ENCODE results near the gene LAMB1.
"Not testable (repeated sequence)": the region's sequence is repeated elsewhere in the genome, so short reads cannot be mapped to it uniquely, and the experiment has no call there.

LAMB1 gene

GRCh38 chr7:107922886-107923285 is 80.1 kb downstream of the LAMB1 start:
- Histone ChIP-seq H3K4me2 (ENCODE audit: low read depth, low read length, poor library complexity, severe bottlenecking) (no peak overlapping the region), H3F3A (ENCODE audit: insufficient read depth) (0 out of 2 replicates have a peak, but pooled peaks cover 3% of the 10 kb centered on the region), H3K27ac (ENCODE audit: low read depth, low read length) (no peak overlapping the region), H3K36me3 (ENCODE audit: low read length) (peaks cover 31% of the 10 kb centered on the region), H3K79me2 (ENCODE audit: insufficient read depth, low read length) (no peaks in the 10 kb centered on the region), H3K27me3 (ENCODE audit: low read length) (no peaks in the 10 kb centered on the region), H3K4me3 (ENCODE audit: insufficient read depth, low read length, poor library complexity, severe bottlenecking) (no peak overlapping the region), H3K9me3 (ENCODE audit: insufficient read depth, low read length) (no peaks in the 10 kb centered on the region), H3K9me2 (replicated peaks; ENCODE audit: insufficient read depth, low read length) (no peaks in the 10 kb centered on the region), H3K9ac (ENCODE audit: low read length) (no peak overlapping the region), H4K20me1 (ENCODE audit: low read depth, low read length) (no peaks in the 10 kb centered on the region), H2AFZ (ENCODE audit: low read depth, low read length, severe bottlenecking) (no peak overlapping the region)
- TF ChIP-seq CTCF (IDR thresholded peaks at IDR 0.05; ENCODE audit: insufficient read depth, low read length, poor library complexity, severe bottlenecking) (no peak), EZH2phosphoT487 (conservative IDR thresholded peaks at IDR 0.05; ENCODE audit: low read length) (no peak)

- H3K27me3 ChIP-seq (ENCODE audit: low read length); H3K9me3 ChIP-seq (ENCODE audit: insufficient read depth, low read length); H3K9me2 ChIP-seq (replicated peaks; ENCODE audit: insufficient read depth, low read length); H3K4me3 ChIP-seq (ENCODE audit: insufficient read depth, low read length, poor library complexity, severe bottlenecking); H3K9ac ChIP-seq (ENCODE audit: low read length); H4K20me1 ChIP-seq (ENCODE audit: low read depth, low read length); H3F3A ChIP-seq (ENCODE audit: insufficient read depth); H2AFZ ChIP-seq (ENCODE audit: low read depth, low read length, severe bottlenecking); H3K27ac ChIP-seq (ENCODE audit: low read depth, low read length); H3K4me2 ChIP-seq (ENCODE audit: low read depth, low read length, poor library complexity, severe bottlenecking); H3K79me2 ChIP-seq (ENCODE audit: insufficient read depth, low read length): not testable (repeated sequence)
- peaks cover 42% of the 10 kb centered on the region for H3K36me3 ChIP-seq (ENCODE audit: low read length)
These were observed 81.1 kb downstream of the LAMB1 start for GRCh38 chr7:107921826-107922225.

- no peaks in the 10 kb centered on the region for H3K9me3 ChIP-seq (ENCODE audit: insufficient read depth, low read length)
- TF ChIP-seq CTCF (IDR thresholded peaks at IDR 0.05; ENCODE audit: insufficient read depth, low read length, poor library complexity, severe bottlenecking) = no peak
- TF ChIP-seq EZH2phosphoT487 (conservative IDR thresholded peaks at IDR 0.05; ENCODE audit: low read length) = no peak
- no peaks in the 10 kb centered on the region for H3K27me3 ChIP-seq (ENCODE audit: low read length)
- H3K4me2 ChIP-seq (ENCODE audit: low read depth, low read length, poor library complexity, severe bottlenecking) = no peak overlapping the region
- H2AFZ ChIP-seq (ENCODE audit: low read depth, low read length, severe bottlenecking) = no peak overlapping the region
- H4K20me1 ChIP-seq (ENCODE audit: low read depth, low read length) = no peaks in the 10 kb centered on the region
- no peaks in the 10 kb centered on the region for H3K79me2 ChIP-seq (ENCODE audit: insufficient read depth, low read length)
- no peak overlapping the region for H3K4me3 ChIP-seq (ENCODE audit: insufficient read depth, low read length, poor library complexity, severe bottlenecking)
- H3K9ac ChIP-seq (ENCODE audit: low read length) = no peak overlapping the region
- H3K36me3 ChIP-seq (ENCODE audit: low read length) = peaks cover 52% of the 10 kb centered on the region
- H3K27ac ChIP-seq (ENCODE audit: low read depth, low read length) = no peak overlapping the region
- H3F3A ChIP-seq (ENCODE audit: insufficient read depth) = no peaks in the 10 kb centered on the region
- no peaks in the 10 kb centered on the region for H3K9me2 ChIP-seq (replicated peaks; ENCODE audit: insufficient read depth, low read length)
These were observed 82.8 kb downstream of the LAMB1 start for GRCh38 chr7:107920048-107920772.

- no peak overlapping the region for H3K4me2 ChIP-seq (ENCODE audit: low read depth, low read length, poor library complexity, severe bottlenecking)
- no peak for TF ChIP-seq CTCF (IDR thresholded peaks at IDR 0.05; ENCODE audit: insufficient read depth, low read length, poor library complexity, severe bottlenecking)
- no peak for TF ChIP-seq EZH2phosphoT487 (conservative IDR thresholded peaks at IDR 0.05; ENCODE audit: low read length)
- H3K79me2 ChIP-seq (ENCODE audit: insufficient read depth, low read length) = peaks cover 6% of the 10 kb centered on the region; the same call in 1 of the 2 replicates
- no peak overlapping the region for H3K4me3 ChIP-seq (ENCODE audit: insufficient read depth, low read length, poor library complexity, severe bottlenecking)
- H3K27me3 ChIP-seq (ENCODE audit: low read length) = no peaks in the 10 kb centered on the region
- H3K27ac ChIP-seq (ENCODE audit: low read depth, low read length) = no peak overlapping the region
- no peaks in the 10 kb centered on the region for H3K9me2 ChIP-seq (replicated peaks; ENCODE audit: insufficient read depth, low read length)
- no peak overlapping the region for H2AFZ ChIP-seq (ENCODE audit: low read depth, low read length, severe bottlenecking)
- no peaks in the 10 kb centered on the region for H3K9me3 ChIP-seq (ENCODE audit: insufficient read depth, low read length)
- H3K9ac ChIP-seq (ENCODE audit: low read length) = no peak overlapping the region
- H3K36me3 ChIP-seq (ENCODE audit: low read length) = peaks cover 58% of the 10 kb centered on the region
- peaks cover 6% of the 10 kb centered on the region; the same call in 1 of the 2 replicates for H4K20me1 ChIP-seq (ENCODE audit: low read depth, low read length)
- 0 out of 2 replicates have a peak, but pooled peaks cover 3% of the 10 kb centered on the region for H3F3A ChIP-seq (ENCODE audit: insufficient read depth)
These were observed 84.0 kb downstream of the LAMB1 start for GRCh38 chr7:107918948-107919347.
